Measurements from ENCODE around the gene RICTOR. TPM values are rescaled to one million over a fixed set of nuclear protein-coding genes. Genes with fewer than 3 reads are reported as not detected.

RICTOR gene
- total and polyA plus RNA-seq, 9 of the 15 experiments (the other 6 are each of a cell fraction or from before 2014, with no cell fraction given), result 13.9 to 46.6 (median 22.6) TPM

- TF ChIP-seq, protein P1, sequence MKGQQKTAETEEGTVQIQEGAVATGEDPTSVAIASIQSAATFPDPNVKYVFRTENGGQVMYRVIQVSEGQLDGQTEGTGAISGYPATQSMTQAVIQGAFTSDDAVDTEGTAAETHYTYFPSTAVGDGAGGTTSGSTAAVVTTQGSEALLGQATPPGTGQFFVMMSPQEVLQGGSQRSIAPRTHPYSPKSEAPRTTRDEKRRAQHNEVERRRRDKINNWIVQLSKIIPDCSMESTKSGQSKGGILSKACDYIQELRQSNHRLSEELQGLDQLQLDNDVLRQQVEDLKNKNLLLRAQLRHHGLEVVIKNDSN (CRISPR knock-in tag; IDR thresholded peaks at IDR 0.05), result no peak
- TF ChIP-seq TCF7 (IDR thresholded peaks at IDR 0.05; ENCODE audit: borderline replicate concordance) (no peak), ZNF282 (CRISPR knock-in tag; IDR thresholded peaks at IDR 0.05) (no peak), KAT2B (IDR thresholded peaks at IDR 0.05; ENCODE audit: low read depth, low read length) (no peak), MIER1 (IDR thresholded peaks at IDR 0.05; ENCODE audit: low read depth) (no peak), ZNF444 (CRISPR knock-in tag; IDR thresholded peaks at IDR 0.05) (no peak), ZFP1 (CRISPR knock-in tag; IDR thresholded peaks at IDR 0.05) (no peak), CREB5 (CRISPR knock-in tag; IDR thresholded peaks at IDR 0.05) (no peak), KDM1A (IDR thresholded peaks at IDR 0.05) (peak in 1 of 2 experiments; percentile 10; a peak in 1 of 4 replicates), SIN3A (IDR thresholded peaks at IDR 0.05; ENCODE audit: borderline replicate concordance in 2 of 2, control insufficient read depth in 1 of 2, low read depth in 2 of 2, low read length in 2 of 2) (no peak), HNRNPK (IDR thresholded peaks at IDR 0.05; ENCODE audit: low read depth, low read length, poor library complexity, severe bottlenecking) (no peak), MBD2 (IDR thresholded peaks at IDR 0.05; ENCODE audit: borderline replicate concordance, low read depth) (no peak), ZNF436 (CRISPR knock-in tag; IDR thresholded peaks at IDR 0.05) (no peak), TARDBP (IDR thresholded peaks at IDR 0.05) (no peak), NR4A1 (CRISPR knock-in tag; IDR thresholded peaks at IDR 0.05) (no peak), NR4A1 (tag; IDR thresholded peaks at IDR 0.05) (no peak), ZNF77 (CRISPR knock-in tag; IDR thresholded peaks at IDR 0.05) (no peak)
- TF ChIP-seq, protein P2, sequence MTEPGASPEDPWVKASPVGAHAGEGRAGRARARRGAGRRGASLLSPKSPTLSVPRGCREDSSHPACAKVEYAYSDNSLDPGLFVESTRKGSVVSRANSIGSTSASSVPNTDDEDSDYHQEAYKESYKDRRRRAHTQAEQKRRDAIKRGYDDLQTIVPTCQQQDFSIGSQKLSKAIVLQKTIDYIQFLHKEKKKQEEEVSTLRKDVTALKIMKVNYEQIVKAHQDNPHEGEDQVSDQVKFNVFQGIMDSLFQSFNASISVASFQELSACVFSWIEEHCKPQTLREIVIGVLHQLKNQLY (CRISPR knock-in tag; conservative IDR thresholded peaks at IDR 0.05), result no peak
These were observed 19.0 kb downstream of the RICTOR start (continued) for GRCh38 chr5:39055027-39055767.
